Neural cell (in vitro differentiated cells): ENCODE results near the gene AGTPBP1. TPM values are rescaled to one million over a fixed set of nuclear protein-coding genes. Genes with fewer than 3 reads are reported as not detected.

Experiments
- H2AFZ ChIP-seq: fragments of 200-600, 300-800 bp; sonication (generic), shearing (Covaris generic); 2 replicates; pipeline ENCODE4 v1.6.0; 2014; ENCODE audit warnings: low read depth, mild to moderate bottlenecking, antibody characterized with exemption, low read length, moderate library complexity
- H3F3A ChIP-seq: fragments of 200-600 bp; shearing (Covaris generic); 2 replicates; pipeline ENCODE4 v1.6.1; 2016; ENCODE audit warnings: mild to moderate bottlenecking, moderate library complexity, mixed read lengths, antibody characterized with exemption, low read length; ENCODE audit not compliant: insufficient read depth, poor library complexity, severe bottlenecking
- H3K27ac ChIP-seq: fragments of 200-600, 300-800 bp; sonication (generic), shearing (Covaris generic); 2 replicates; pipeline ENCODE4 v1.5.1; 2014; ENCODE audit warnings: mild to moderate bottlenecking, low read length, moderate library complexity
- H3K27me3 ChIP-seq: fragments of 300-800, 200-600 bp; sonication (generic), shearing (Covaris generic); 2 replicates; pipeline ENCODE4 v1.6.0; 2014; ENCODE audit warnings: mild to moderate bottlenecking, low read depth, low read length, moderate library complexity; ENCODE audit not compliant: insufficient read depth
- H3K36me3 ChIP-seq: fragments of 300-800, 200-600 bp; sonication (generic), shearing (Covaris generic); 2 replicates; pipeline ENCODE4 v1.5.1; 2014; ENCODE audit warnings: mild to moderate bottlenecking, antibody characterized with exemption, low read length, moderate library complexity; ENCODE audit not compliant: insufficient read depth
- H3K4me2 ChIP-seq: fragments of 300-800, 200-600 bp; sonication (generic), shearing (Covaris generic); 2 replicates; pipeline ENCODE4 v1.6.0; 2014; ENCODE audit warnings: mild to moderate bottlenecking, low read length
- H3K4me3 ChIP-seq: fragments of 300-800, 200-600 bp; sonication (generic), shearing (Covaris generic); 2 replicates; pipeline ENCODE4 v1.5.1; 2014; ENCODE audit warnings: mild to moderate bottlenecking, low read length, moderate library complexity
- H3K79me2 ChIP-seq: fragments of 200-600 bp; shearing (Covaris generic); replicated peaks from 2 replicates; pipeline ENCODE4 v1.6.0; 2014; ENCODE audit warnings: mild to moderate bottlenecking, low read length, moderate library complexity; ENCODE audit not compliant: insufficient read depth
- H3K9ac ChIP-seq: fragments of 300-800, 200-600 bp; sonication (generic), shearing (Covaris generic); 2 replicates; pipeline ENCODE4 v1.6.1; 2016; ENCODE audit warnings: mild to moderate bottlenecking, low read length, mixed read lengths
- H3K9me2 ChIP-seq: fragments of 200-600 bp; shearing (Covaris generic); 2 replicates; pipeline ENCODE4 v1.6.1; 2016; ENCODE audit warnings: mild to moderate bottlenecking, low read length, mixed read lengths; ENCODE audit not compliant: insufficient read depth
- H3K9me3 ChIP-seq: fragments of 200-600, 300-800 bp; sonication (generic), shearing (Covaris generic); 2 replicates; pipeline ENCODE4 v1.6.1; 2016; ENCODE audit warnings: mild to moderate bottlenecking, mixed run types, low read length, moderate library complexity, mixed read lengths
- H4K20me1 ChIP-seq: fragments of 200-600 bp; shearing (Covaris generic); 2 replicates; pipeline ENCODE4 v1.6.1; 2016; ENCODE audit warnings: mild to moderate bottlenecking, mixed run types; ENCODE audit not compliant: insufficient read depth
- EP300 ChIP-seq: fragments of 450-650 bp; conservative IDR thresholded peaks from 2 replicates; pipeline ENCODE4 v1.6.1; 2014; ENCODE audit warnings: antibody characterized with exemption, mild to moderate bottlenecking, moderate library complexity; ENCODE audit not compliant: poor library complexity, severe bottlenecking
- EZH2 ChIP-seq: fragments of 200-600, 300-800 bp; shearing (Covaris generic), sonication (generic); IDR thresholded peaks from 2 replicates; pipeline ENCODE4 v1.6.1; 2014; ENCODE audit warnings: antibody characterized with exemption, low read length, borderline replicate concordance, mild to moderate bottlenecking; ENCODE audit not compliant: insufficient read depth, poor library complexity, severe bottlenecking
- POLR2AphosphoS5 ChIP-seq: IDR thresholded peaks from 2 replicates; pipeline ENCODE4 v1.6.1; 2012
- RAD21 ChIP-seq: fragments of 450-650 bp; conservative IDR thresholded peaks from 2 replicates; pipeline ENCODE4 v1.6.1; 2014; ENCODE audit warnings: antibody characterized with exemption, mild to moderate bottlenecking, moderate library complexity
- SMC3 ChIP-seq: fragments of 450-650 bp; conservative IDR thresholded peaks from 2 replicates; pipeline ENCODE4 v1.6.1; 2014; ENCODE audit warnings: antibody characterized with exemption, mild to moderate bottlenecking, moderate library complexity; ENCODE audit not compliant: poor library complexity
- TAF1 ChIP-seq: IDR thresholded peaks from 2 replicates; pipeline ENCODE4 v1.6.1; 2012; ENCODE audit warnings: low read depth
- polyA plus RNA-seq: library from polyadenylated mRNA; depleted of rRNA; stranded (reverse); fragments of >200 nt; gene quantifications from 2 replicates; pipeline ENCODE4 v1.2.3, GENCODE V29; 2014
- TF ChIP-seq, protein P1 (sequence below): IDR thresholded peaks from 2 replicates; pipeline ENCODE4 v1.6.1; 2012; ENCODE audit warnings: borderline replicate concordance
- TF ChIP-seq, protein P2 (sequence below): fragments of 450-650 bp; IDR thresholded peaks from 2 replicates; pipeline ENCODE4 v1.5.1; 2014; ENCODE audit warnings: antibody characterized with exemption, mild to moderate bottlenecking, moderate library complexity; ENCODE audit not compliant: poor library complexity, severe bottlenecking

AGTPBP1 gene
- polyA plus RNA-seq, 1 donor from 2014 or later, result 90.7 TPM

DNA sequence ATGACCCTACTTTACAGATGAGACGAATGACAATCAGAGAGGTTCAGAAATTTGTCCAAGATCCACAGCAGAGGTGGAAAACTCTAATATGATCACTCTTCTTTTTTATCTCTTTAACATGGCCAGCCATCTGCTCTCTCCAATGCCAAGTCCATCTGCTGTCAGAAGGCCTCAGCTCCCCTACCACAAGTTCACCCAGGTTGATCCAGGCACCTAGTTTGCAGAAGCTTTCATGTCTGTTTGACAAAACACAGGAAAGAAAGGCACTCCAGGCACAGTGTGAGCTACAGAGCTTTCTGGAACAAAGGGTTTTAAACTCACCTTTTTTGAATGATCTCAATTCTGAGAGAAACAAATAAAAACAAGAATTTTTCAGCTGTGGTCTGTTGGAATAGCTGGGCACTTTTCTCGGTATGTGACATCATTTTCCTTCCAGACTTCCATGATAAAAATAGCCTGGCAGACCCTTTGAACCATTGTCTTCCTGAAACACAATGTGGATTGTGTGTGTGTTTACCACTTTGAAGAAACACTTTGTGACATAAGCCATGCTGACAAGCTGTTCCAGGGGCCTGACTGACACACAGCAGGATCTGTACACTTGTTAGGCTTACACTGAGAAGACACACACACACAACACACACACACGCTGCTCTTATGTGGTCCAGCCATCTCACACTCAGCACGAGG is 214.3 kb downstream of the AGTPBP1 start:
- no peaks in the 10 kb centered on the region for H4K20me1 ChIP-seq
- TF ChIP-seq, protein P1, sequence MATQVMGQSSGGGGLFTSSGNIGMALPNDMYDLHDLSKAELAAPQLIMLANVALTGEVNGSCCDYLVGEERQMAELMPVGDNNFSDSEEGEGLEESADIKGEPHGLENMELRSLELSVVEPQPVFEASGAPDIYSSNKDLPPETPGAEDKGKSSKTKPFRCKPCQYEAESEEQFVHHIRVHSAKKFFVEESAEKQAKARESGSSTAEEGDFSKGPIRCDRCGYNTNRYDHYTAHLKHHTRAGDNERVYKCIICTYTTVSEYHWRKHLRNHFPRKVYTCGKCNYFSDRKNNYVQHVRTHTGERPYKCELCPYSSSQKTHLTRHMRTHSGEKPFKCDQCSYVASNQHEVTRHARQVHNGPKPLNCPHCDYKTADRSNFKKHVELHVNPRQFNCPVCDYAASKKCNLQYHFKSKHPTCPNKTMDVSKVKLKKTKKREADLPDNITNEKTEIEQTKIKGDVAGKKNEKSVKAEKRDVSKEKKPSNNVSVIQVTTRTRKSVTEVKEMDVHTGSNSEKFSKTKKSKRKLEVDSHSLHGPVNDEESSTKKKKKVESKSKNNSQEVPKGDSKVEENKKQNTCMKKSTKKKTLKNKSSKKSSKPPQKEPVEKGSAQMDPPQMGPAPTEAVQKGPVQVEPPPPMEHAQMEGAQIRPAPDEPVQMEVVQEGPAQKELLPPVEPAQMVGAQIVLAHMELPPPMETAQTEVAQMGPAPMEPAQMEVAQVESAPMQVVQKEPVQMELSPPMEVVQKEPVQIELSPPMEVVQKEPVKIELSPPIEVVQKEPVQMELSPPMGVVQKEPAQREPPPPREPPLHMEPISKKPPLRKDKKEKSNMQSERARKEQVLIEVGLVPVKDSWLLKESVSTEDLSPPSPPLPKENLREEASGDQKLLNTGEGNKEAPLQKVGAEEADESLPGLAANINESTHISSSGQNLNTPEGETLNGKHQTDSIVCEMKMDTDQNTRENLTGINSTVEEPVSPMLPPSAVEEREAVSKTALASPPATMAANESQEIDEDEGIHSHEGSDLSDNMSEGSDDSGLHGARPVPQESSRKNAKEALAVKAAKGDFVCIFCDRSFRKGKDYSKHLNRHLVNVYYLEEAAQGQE, result no peak
- peak; percentile 20 for TF ChIP-seq POLR2AphosphoS5
- no peak for TF ChIP-seq EZH2
- TF ChIP-seq SMC3, result no peak
- no peaks in the 10 kb centered on the region for H3K9me3 ChIP-seq
- H3K79me2 ChIP-seq, result no peaks in the 10 kb centered on the region
- H3K36me3 ChIP-seq, result no peaks in the 10 kb centered on the region
- H2AFZ ChIP-seq, result no peak overlapping the region
- H3K27me3 ChIP-seq, result peaks cover 5% of the 10 kb centered on the region
- H3K9ac ChIP-seq, result no peak overlapping the region
- no peaks in the 10 kb centered on the region for H3F3A ChIP-seq
- H3K9me2 ChIP-seq, result no peaks in the 10 kb centered on the region
- H3K27ac ChIP-seq, result no peak overlapping the region
- no peak overlapping the region for H3K4me3 ChIP-seq
- no peak overlapping the region for H3K4me2 ChIP-seq

DNA sequence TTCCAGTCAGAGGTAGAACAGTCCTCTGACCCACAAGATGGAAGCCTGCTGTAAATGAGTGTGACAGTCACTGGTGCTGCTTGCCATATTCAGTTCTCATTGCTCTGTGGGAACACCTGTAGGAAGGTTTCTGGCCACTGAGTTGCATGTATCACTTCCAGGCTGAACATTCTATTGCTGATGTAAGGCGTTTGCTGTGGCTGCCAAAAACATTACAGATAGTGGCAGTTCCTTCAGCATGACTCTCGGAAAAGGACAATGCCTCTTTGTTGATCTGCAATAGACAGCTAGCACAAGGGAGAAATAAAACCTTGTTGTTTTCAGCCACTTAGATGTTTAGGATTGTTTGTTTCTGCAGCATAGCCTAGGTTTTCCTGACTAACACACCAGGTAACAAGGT is 217.2 kb downstream of the AGTPBP1 start:
- H4K20me1 ChIP-seq, result no peaks in the 10 kb centered on the region
- no peak overlapping the region for H3K4me3 ChIP-seq
- no peaks in the 10 kb centered on the region for H3K79me2 ChIP-seq
- H3K9ac ChIP-seq, result no peak overlapping the region
- TF ChIP-seq, protein P2, sequence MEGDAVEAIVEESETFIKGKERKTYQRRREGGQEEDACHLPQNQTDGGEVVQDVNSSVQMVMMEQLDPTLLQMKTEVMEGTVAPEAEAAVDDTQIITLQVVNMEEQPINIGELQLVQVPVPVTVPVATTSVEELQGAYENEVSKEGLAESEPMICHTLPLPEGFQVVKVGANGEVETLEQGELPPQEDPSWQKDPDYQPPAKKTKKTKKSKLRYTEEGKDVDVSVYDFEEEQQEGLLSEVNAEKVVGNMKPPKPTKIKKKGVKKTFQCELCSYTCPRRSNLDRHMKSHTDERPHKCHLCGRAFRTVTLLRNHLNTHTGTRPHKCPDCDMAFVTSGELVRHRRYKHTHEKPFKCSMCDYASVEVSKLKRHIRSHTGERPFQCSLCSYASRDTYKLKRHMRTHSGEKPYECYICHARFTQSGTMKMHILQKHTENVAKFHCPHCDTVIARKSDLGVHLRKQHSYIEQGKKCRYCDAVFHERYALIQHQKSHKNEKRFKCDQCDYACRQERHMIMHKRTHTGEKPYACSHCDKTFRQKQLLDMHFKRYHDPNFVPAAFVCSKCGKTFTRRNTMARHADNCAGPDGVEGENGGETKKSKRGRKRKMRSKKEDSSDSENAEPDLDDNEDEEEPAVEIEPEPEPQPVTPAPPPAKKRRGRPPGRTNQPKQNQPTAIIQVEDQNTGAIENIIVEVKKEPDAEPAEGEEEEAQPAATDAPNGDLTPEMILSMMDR, result no peak
- TF ChIP-seq, protein P1, result no peak
- no peak for TF ChIP-seq SMC3
- no peak for TF ChIP-seq POLR2AphosphoS5
- no peak for TF ChIP-seq TAF1
- TF ChIP-seq RAD21, result no peak
- no peak for TF ChIP-seq EP300
- no peak for TF ChIP-seq EZH2
- no peaks in the 10 kb centered on the region for H3K9me2 ChIP-seq
- H3K36me3 ChIP-seq, result no peaks in the 10 kb centered on the region
- peaks cover 5% of the 10 kb centered on the region for H3K27me3 ChIP-seq
- no peak overlapping the region for H3K27ac ChIP-seq
- H3K4me2 ChIP-seq, result no peak overlapping the region
- no peak overlapping the region for H2AFZ ChIP-seq
- H3F3A ChIP-seq, result no peaks in the 10 kb centered on the region
- H3K9me3 ChIP-seq, result no peaks in the 10 kb centered on the region
